Upper lobe of left lung (tissue), 4 donors: ENCODE data around the gene PRLH.

Experiments
- CTCF ChIP-seq, 6 experiments: fragments of 450-650 bp in 4 of 6; fragments of 200-600 bp in 2 of 6; sonication (generic) in 2 of 6; IDR thresholded peaks; one replicate each; pipeline ENCODE4 v1.5.1; 2016 to 2019; ENCODE audit warnings: antibody characterized with exemption in 6 of 6
- POLR2AphosphoS5 ChIP-seq, 2 donors: sonication (generic); formaldehyde crosslinking; IDR thresholded peaks; one replicate each; pipeline ENCODE4 v1.5.1; 2017; ENCODE audit warnings: antibody characterized with exemption in 2 of 2

- TF ChIP-seq CTCF (IDR thresholded peaks at IDR 0.05) (no peak), POLR2AphosphoS5 (IDR thresholded peaks at IDR 0.05) (no peak)
These were observed 15.0 kb downstream of the PRLH start for GRCh38 chr2:237581326-237581725.
